GM18526 (cell line): ENCODE results near the gene POU6F1.

Experiments
- POLR2A ChIP-seq: IDR thresholded peaks from 3 replicates; pipeline ENCODE4 v1.6.1; 2011; ENCODE audit not compliant: insufficient read length; ENCODE audit errors: extremely low read depth

POU6F1 gene

GRCh38 chr12:51162217-51162616 is 55.6 kb downstream of the POU6F1 start:
- no peak for TF ChIP-seq POLR2A

GRCh38 chr12:51160814-51161459 is 56.9 kb downstream of the POU6F1 start:
- no peak for TF ChIP-seq POLR2A

GRCh38 chr12:51156245-51156765 is 61.6 kb downstream of the POU6F1 start:
- no peak for TF ChIP-seq POLR2A

GRCh38 chr12:51152953-51153352 is 64.9 kb downstream of the POU6F1 start:
- no peak for TF ChIP-seq POLR2A

GRCh38 chr12:51150777-51151176 is 67.1 kb downstream of the POU6F1 start:
- TF ChIP-seq POLR2A = no peak

- TF ChIP-seq POLR2A = no peak
Measured at GRCh38 chr12:51147309-51147708, 70.6 kb downstream of the POU6F1 start.

GRCh38 chr12:51139292-51139844 is 78.5 kb downstream of the POU6F1 start:
- no peak for TF ChIP-seq POLR2A
